Measurements from ENCODE around the gene SLC35F1.

DNA sequence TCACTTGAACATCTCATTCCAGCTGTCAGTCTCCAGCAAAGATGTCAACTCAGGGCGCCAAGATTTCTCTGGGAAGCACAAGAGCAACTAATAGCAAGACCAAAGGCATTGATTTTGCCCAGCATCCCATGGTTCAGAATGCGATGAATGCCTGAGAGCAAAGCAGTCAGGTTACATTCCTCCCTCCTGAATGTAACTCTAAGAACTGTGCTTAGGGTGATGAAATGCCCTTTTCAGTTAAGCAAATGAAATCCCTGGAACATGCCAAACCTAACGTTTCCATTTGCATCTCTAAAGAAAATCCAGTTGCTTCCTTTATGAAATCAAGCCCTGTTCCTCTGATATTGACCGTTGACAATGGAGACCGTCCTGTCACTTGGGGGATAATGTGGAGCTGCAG, 417.1 kb downstream of the SLC35F1 start:
- TF ChIP-seq, protein P1, sequence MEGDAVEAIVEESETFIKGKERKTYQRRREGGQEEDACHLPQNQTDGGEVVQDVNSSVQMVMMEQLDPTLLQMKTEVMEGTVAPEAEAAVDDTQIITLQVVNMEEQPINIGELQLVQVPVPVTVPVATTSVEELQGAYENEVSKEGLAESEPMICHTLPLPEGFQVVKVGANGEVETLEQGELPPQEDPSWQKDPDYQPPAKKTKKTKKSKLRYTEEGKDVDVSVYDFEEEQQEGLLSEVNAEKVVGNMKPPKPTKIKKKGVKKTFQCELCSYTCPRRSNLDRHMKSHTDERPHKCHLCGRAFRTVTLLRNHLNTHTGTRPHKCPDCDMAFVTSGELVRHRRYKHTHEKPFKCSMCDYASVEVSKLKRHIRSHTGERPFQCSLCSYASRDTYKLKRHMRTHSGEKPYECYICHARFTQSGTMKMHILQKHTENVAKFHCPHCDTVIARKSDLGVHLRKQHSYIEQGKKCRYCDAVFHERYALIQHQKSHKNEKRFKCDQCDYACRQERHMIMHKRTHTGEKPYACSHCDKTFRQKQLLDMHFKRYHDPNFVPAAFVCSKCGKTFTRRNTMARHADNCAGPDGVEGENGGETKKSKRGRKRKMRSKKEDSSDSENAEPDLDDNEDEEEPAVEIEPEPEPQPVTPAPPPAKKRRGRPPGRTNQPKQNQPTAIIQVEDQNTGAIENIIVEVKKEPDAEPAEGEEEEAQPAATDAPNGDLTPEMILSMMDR (conservative IDR thresholded peaks at IDR 0.05) = no peak
- no peak for TF ChIP-seq EZH2 (IDR thresholded peaks at IDR 0.05; ENCODE audit: low read depth)

All from PC-9 (cell line).